ENCODE results near the gene TMPRSS7. TPM values are rescaled to one million over a fixed set of nuclear protein-coding genes. Genes with fewer than 3 reads are reported as not detected.

TMPRSS7 gene
- total and polyA plus RNA-seq, 2 experiments from 2014 or later, result not detected

DNA sequence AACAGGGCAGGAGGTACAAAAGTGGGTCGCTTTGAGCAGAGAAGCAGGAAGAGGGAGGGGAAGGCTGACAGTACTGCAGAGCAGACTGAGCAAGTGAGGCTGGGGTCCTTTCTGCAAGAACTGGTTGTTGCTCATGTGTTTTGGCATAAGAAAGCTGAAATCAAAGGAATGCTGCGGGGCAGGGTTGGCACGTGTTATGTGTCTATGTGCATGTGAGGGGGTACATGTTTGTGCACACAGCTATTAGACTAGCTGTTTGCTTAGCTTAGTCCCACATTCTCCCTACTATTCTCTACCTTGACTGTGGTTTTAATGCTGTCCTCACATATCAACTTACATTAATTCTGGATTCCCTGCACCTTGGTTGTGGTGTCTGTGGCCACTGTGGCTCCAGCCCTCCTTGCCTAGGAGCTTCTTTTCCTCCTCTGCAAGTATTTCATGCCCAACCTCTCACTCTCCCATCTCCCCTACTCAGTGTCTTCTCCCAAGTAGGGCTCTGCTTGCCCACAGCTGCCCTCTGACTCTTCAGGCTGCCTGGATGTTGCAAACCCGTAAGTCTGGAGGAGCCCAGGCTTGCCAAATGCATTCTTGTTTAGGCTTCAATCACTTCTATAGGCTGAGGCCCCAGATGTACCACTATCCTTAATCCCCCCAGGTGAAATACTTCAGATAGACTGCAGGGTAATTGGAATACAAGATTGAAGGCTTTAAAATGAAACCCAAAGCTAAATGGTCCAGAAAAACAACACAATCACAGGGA lies 31.0 kb upstream of the TMPRSS7 start (continued):
- TF ChIP-seq, protein P1, sequence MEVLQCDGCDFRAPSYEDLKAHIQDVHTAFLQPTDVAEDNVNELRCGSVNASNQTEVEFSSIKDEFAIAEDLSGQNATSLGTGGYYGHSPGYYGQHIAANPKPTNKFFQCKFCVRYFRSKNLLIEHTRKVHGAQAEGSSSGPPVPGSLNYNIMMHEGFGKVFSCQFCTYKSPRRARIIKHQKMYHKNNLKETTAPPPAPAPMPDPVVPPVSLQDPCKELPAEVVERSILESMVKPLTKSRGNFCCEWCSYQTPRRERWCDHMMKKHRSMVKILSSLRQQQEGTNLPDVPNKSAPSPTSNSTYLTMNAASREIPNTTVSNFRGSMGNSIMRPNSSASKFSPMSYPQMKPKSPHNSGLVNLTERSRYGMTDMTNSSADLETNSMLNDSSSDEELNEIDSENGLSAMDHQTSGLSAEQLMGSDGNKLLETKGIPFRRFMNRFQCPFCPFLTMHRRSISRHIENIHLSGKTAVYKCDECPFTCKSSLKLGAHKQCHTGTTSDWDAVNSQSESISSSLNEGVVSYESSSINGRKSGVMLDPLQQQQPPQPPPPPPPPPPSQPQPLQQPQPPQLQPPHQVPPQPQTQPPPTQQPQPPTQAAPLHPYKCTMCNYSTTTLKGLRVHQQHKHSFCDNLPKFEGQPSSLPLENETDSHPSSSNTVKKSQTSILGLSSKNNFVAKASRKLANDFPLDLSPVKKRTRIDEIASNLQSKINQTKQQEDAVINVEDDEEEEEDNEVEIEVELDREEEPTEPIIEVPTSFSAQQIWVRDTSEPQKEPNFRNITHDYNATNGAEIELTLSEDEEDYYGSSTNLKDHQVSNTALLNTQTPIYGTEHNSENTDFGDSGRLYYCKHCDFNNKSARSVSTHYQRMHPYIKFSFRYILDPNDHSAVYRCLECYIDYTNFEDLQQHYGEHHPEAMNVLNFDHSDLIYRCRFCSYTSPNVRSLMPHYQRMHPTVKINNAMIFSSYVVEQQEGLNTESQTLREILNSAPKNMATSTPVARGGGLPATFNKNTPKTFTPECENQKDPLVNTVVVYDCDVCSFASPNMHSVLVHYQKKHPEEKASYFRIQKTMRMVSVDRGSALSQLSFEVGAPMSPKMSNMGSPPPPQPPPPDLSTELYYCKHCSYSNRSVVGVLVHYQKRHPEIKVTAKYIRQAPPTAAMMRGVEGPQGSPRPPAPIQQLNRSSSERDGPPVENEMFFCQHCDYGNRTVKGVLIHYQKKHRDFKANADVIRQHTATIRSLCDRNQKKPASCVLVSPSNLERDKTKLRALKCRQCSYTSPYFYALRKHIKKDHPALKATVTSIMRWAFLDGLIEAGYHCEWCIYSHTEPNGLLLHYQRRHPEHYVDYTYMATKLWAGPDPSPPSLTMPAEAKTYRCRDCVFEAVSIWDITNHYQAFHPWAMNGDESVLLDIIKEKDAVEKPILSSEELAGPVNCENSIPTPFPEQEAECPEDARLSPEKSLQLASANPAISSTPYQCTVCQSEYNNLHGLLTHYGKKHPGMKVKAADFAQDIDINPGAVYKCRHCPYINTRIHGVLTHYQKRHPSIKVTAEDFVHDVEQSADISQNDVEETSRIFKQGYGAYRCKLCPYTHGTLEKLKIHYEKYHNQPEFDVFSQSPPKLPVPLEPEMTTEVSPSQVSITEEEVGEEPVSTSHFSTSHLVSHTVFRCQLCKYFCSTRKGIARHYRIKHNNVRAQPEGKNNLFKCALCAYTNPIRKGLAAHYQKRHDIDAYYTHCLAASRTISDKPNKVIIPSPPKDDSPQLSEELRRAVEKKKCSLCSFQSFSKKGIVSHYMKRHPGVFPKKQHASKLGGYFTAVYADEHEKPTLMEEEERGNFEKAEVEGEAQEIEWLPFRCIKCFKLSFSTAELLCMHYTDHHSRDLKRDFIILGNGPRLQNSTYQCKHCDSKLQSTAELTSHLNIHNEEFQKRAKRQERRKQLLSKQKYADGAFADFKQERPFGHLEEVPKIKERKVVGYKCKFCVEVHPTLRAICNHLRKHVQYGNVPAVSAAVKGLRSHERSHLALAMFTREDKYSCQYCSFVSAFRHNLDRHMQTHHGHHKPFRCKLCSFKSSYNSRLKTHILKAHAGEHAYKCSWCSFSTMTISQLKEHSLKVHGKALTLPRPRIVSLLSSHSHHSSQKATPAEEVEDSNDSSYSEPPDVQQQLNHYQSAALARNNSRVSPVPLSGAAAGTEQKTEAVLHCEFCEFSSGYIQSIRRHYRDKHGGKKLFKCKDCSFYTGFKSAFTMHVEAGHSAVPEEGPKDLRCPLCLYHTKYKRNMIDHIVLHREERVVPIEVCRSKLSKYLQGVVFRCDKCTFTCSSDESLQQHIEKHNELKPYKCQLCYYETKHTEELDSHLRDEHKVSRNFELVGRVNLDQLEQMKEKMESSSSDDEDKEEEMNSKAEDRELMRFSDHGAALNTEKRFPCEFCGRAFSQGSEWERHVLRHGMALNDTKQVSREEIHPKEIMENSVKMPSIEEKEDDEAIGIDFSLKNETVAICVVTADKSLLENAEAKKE (CRISPR knock-in tag; IDR thresholded peaks at IDR 0.05), result no peak
- TF ChIP-seq CREB1 (CRISPR knock-in tag; IDR thresholded peaks at IDR 0.05; ENCODE audit: low read depth) (no peak), STAT1 (IDR thresholded peaks at IDR 0.05; ENCODE audit: unreplicated experiment) (no peak)

DNA sequence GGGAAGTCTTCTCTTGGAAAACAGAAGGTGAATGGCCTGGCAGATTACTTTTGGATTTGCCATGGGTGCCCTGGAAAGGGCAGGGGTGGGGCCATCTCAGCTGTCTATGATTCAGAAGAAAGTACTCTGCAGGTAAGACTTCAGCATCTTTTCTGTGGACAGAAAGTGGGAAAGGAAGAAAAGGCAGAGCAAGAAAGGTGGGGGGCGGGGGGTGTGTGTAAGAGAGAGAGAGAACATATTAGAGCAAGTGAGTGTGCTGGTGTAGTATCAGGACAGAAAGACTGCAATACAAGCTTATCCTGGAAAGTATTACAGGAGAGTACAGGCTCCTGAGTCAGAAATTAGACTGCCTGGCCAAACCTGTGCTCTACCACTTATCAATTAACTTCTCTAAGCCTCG lies 30.3 kb upstream of the TMPRSS7 start:
- Histone ChIP-seq H3F3A (replicated peaks; ENCODE audit: low read depth) (no peaks in the 10 kb centered on the region), H3K36me3 (ENCODE audit: insufficient read depth) (peaks cover 5% of the 10 kb centered on the region; the same call in 1 of the 2 replicates), H3K27me3 (ENCODE audit: insufficient read depth) (peaks cover 7% of the 10 kb centered on the region), H3K9me2 (ENCODE audit: insufficient read depth) (no peaks in the 10 kb centered on the region), H3K4me2 (no peak overlapping the region), H4K20me1 (replicated peaks; ENCODE audit: insufficient read depth) (no peaks in the 10 kb centered on the region; the same call in 1 of the 2 replicates), H3K4me3 (no peak overlapping the region), H3K27ac (ENCODE audit: low read depth) (no peak overlapping the region), H3K79me2 (replicated peaks; ENCODE audit: insufficient read depth) (no peaks in the 10 kb centered on the region), H2AFZ (no peak overlapping the region), H3K4me1 (ENCODE audit: insufficient read depth) (peaks cover 18% of the 10 kb centered on the region)
- ATAC-seq, result no peak
- no peak overlapping the region for H3K27ac Mint-ChIP-seq
- DNase-seq (ENCODE audit: low spot score), result no peak
- H3K4me1 Mint-ChIP-seq, result peaks cover 20% of the 10 kb centered on the region
- peaks cover 18% of the 10 kb centered on the region; the same call in 2 of the 3 replicates for H3K36me3 Mint-ChIP-seq (ENCODE audit: low read depth)
- no peaks in the 10 kb centered on the region for H3K9me3 Mint-ChIP-seq
- no peak overlapping the region for H3K4me3 Mint-ChIP-seq
- peaks cover 21% of the 10 kb centered on the region for H3K27me3 Mint-ChIP-seq (ENCODE audit: insufficient read depth, low read depth, poor library complexity)
- TF ChIP-seq, protein P2, sequence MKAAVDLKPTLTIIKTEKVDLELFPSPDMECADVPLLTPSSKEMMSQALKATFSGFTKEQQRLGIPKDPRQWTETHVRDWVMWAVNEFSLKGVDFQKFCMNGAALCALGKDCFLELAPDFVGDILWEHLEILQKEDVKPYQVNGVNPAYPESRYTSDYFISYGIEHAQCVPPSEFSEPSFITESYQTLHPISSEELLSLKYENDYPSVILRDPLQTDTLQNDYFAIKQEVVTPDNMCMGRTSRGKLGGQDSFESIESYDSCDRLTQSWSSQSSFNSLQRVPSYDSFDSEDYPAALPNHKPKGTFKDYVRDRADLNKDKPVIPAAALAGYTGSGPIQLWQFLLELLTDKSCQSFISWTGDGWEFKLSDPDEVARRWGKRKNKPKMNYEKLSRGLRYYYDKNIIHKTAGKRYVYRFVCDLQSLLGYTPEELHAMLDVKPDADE (IDR thresholded peaks at IDR 0.05), result no peak
- TF ChIP-seq POLR2AphosphoS5 (IDR thresholded peaks at IDR 0.05; ENCODE audit: low read depth), result no peak
- TF ChIP-seq JUNB (IDR thresholded peaks at IDR 0.05; ENCODE audit: unreplicated experiment), result no peak
- TF ChIP-seq EZH2phosphoT487 (IDR thresholded peaks at IDR 0.05; ENCODE audit: unreplicated experiment), result no peak
- TF ChIP-seq ZNF114 (CRISPR knock-in tag; IDR thresholded peaks at IDR 0.05), result no peak
- no peak for TF ChIP-seq ZNF331 (CRISPR knock-in tag; IDR thresholded peaks at IDR 0.05; ENCODE audit: low read depth)
- TF ChIP-seq CREB1 (CRISPR knock-in tag; IDR thresholded peaks at IDR 0.05; ENCODE audit: low read depth), result no peak
- TF ChIP-seq NANOG (IDR thresholded peaks at IDR 0.05; ENCODE audit: borderline replicate concordance), result no peak
- TF ChIP-seq, protein P3, sequence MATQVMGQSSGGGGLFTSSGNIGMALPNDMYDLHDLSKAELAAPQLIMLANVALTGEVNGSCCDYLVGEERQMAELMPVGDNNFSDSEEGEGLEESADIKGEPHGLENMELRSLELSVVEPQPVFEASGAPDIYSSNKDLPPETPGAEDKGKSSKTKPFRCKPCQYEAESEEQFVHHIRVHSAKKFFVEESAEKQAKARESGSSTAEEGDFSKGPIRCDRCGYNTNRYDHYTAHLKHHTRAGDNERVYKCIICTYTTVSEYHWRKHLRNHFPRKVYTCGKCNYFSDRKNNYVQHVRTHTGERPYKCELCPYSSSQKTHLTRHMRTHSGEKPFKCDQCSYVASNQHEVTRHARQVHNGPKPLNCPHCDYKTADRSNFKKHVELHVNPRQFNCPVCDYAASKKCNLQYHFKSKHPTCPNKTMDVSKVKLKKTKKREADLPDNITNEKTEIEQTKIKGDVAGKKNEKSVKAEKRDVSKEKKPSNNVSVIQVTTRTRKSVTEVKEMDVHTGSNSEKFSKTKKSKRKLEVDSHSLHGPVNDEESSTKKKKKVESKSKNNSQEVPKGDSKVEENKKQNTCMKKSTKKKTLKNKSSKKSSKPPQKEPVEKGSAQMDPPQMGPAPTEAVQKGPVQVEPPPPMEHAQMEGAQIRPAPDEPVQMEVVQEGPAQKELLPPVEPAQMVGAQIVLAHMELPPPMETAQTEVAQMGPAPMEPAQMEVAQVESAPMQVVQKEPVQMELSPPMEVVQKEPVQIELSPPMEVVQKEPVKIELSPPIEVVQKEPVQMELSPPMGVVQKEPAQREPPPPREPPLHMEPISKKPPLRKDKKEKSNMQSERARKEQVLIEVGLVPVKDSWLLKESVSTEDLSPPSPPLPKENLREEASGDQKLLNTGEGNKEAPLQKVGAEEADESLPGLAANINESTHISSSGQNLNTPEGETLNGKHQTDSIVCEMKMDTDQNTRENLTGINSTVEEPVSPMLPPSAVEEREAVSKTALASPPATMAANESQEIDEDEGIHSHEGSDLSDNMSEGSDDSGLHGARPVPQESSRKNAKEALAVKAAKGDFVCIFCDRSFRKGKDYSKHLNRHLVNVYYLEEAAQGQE (IDR thresholded peaks at IDR 0.05; ENCODE audit: unreplicated experiment), result no peak
- TF ChIP-seq STAT1 (IDR thresholded peaks at IDR 0.05; ENCODE audit: unreplicated experiment), result no peak
- TF ChIP-seq EZH2 (IDR thresholded peaks at IDR 0.05; ENCODE audit: low read depth, unreplicated experiment), result no peak

Measured in GM23338 (cell line).